ENCODE data around the gene TMEM185A. TPM values are rescaled to one million over a fixed set of nuclear protein-coding genes. Genes with fewer than 3 reads are reported as not detected.

The TMEM185A gene
- total RNA-seq, 1 experiment from 2014 or later, result 15.2 TPM

DNA sequence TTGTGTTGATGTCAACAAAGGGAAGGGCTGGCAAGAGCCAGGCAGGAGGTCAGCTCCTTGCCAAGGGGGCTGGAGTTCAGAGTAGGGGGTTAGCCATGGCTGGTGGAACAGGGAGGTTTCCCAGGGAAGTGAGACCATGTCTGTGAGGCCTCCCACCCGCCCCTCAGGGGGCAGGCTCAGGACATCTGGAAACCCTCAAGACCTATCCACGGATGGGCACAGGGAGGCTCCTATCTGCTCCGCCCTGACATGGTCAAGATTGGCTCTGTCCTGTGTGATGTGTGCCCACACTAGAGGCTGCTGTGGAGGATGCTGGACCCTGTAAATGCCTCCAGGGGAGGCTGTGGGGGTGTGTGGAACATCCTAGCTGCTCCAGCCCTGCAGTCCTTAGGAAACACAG is 8.0 kb upstream of the TMEM185A start:
- RAD21 ChIA-PET (ENCODE audit: low non-redundant PET in 1 of 2, low total read pairs in 2 of 2, uncharacterized antibody in 2 of 2, unreplicated experiment in 2 of 2), result no interaction called here
- Histone ChIP-seq H3K36me3 (ENCODE audit: control insufficient read depth in 1 of 2, insufficient read depth in 2 of 2, low read length in 2 of 2) (no peaks in the 10 kb centered on the region), H2AFZ (ENCODE audit: low read depth, low read length, poor library complexity, severe bottlenecking) (no peak overlapping the region), H3K4me3 (replicated peaks in 1 of 2; ENCODE audit: low read depth in 1 of 2, low read length in 2 of 2) (no peak overlapping the region), H3K79me2 (ENCODE audit: insufficient read depth, low read length) (no peaks in the 10 kb centered on the region), H3K9me2 (ENCODE audit: insufficient read depth) (no peaks in the 10 kb centered on the region), H3K9me3 (ENCODE audit: control insufficient read depth in 1 of 2, insufficient read depth in 1 of 2, low read depth in 1 of 2, low read length in 2 of 2) (no peaks in the 10 kb centered on the region), H3K4me2 (ENCODE audit: low read length) (no peak overlapping the region), H3K27me3 (ENCODE audit: insufficient read depth, low read length) (no peaks in the 10 kb centered on the region), H3K4me1 (ENCODE audit: control insufficient read depth in 1 of 2, insufficient read depth in 2 of 2, low read length in 2 of 2) (no peaks in the 10 kb centered on the region), H3K27ac (ENCODE audit: low read depth, low read length) (no peak overlapping the region), H4K20me1 (ENCODE audit: insufficient read depth) (no peaks in the 10 kb centered on the region), H3K9ac (ENCODE audit: low read length) (no peak overlapping the region)
- intact Hi-C loops (cut with micrococcal nuclease), result no loop called here
- no peak for ATAC-seq
- no peak for DNase-seq (ENCODE audit: low read depth, low spot score)
- TF ChIP-seq, protein P1, sequence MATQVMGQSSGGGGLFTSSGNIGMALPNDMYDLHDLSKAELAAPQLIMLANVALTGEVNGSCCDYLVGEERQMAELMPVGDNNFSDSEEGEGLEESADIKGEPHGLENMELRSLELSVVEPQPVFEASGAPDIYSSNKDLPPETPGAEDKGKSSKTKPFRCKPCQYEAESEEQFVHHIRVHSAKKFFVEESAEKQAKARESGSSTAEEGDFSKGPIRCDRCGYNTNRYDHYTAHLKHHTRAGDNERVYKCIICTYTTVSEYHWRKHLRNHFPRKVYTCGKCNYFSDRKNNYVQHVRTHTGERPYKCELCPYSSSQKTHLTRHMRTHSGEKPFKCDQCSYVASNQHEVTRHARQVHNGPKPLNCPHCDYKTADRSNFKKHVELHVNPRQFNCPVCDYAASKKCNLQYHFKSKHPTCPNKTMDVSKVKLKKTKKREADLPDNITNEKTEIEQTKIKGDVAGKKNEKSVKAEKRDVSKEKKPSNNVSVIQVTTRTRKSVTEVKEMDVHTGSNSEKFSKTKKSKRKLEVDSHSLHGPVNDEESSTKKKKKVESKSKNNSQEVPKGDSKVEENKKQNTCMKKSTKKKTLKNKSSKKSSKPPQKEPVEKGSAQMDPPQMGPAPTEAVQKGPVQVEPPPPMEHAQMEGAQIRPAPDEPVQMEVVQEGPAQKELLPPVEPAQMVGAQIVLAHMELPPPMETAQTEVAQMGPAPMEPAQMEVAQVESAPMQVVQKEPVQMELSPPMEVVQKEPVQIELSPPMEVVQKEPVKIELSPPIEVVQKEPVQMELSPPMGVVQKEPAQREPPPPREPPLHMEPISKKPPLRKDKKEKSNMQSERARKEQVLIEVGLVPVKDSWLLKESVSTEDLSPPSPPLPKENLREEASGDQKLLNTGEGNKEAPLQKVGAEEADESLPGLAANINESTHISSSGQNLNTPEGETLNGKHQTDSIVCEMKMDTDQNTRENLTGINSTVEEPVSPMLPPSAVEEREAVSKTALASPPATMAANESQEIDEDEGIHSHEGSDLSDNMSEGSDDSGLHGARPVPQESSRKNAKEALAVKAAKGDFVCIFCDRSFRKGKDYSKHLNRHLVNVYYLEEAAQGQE (IDR thresholded peaks at IDR 0.05; ENCODE audit: low read depth), result no peak
- no peak for TF ChIP-seq YY1 (IDR thresholded peaks at IDR 0.05; ENCODE audit: extremely low read depth, insufficient replicate concordance, low read depth, low read length)
- POLR2A ChIA-PET, result no interaction called here
- BruUV-seq (replicated peaks), result no TSS peak
- CTCF ChIA-PET, result no interaction called here

DNA sequence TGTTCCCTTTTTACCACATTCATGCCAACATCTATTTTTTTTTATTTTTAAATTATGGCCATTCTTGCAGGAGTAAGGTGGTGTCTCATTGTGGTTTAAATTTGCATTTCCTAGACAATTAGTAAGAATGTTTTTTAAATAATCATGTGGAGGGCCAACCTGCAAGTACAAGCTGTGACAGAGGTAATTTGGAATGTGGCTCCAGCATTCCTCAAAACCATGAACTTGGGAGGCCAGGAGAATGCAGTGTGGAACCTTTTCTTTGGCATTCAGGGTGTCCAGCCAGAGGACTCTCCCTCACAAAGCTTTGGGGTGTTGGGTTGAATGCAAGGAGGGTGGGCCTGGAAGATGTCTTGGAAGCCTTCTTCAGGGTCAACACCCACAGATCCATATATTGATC is 7.3 kb upstream of the TMEM185A start:
- intact Hi-C loops (cut with micrococcal nuclease), result no loop called here
- Histone ChIP-seq H3K9me2 (ENCODE audit: insufficient read depth) (no peaks in the 10 kb centered on the region), H3K9ac (ENCODE audit: low read length) (no peak overlapping the region), H3K4me3 (replicated peaks in 1 of 2; ENCODE audit: low read depth in 1 of 2, low read length in 2 of 2) (no peak overlapping the region), H3K9me3 (ENCODE audit: control insufficient read depth in 1 of 2, insufficient read depth in 1 of 2, low read depth in 1 of 2, low read length in 2 of 2) (no peaks in the 10 kb centered on the region), H4K20me1 (ENCODE audit: insufficient read depth) (no peaks in the 10 kb centered on the region), H3K27ac (ENCODE audit: low read depth, low read length) (no peak overlapping the region), H3K4me2 (ENCODE audit: low read length) (no peak overlapping the region), H2AFZ (ENCODE audit: low read depth, low read length, poor library complexity, severe bottlenecking) (no peak overlapping the region), H3K36me3 (ENCODE audit: control insufficient read depth in 1 of 2, insufficient read depth in 2 of 2, low read length in 2 of 2) (no peaks in the 10 kb centered on the region), H3K4me1 (ENCODE audit: control insufficient read depth in 1 of 2, insufficient read depth in 2 of 2, low read length in 2 of 2) (no peaks in the 10 kb centered on the region), H3K79me2 (ENCODE audit: insufficient read depth, low read length) (no peaks in the 10 kb centered on the region), H3K27me3 (ENCODE audit: insufficient read depth, low read length) (no peaks in the 10 kb centered on the region)
- ATAC-seq (no peak), DNase-seq (ENCODE audit: low read depth, low spot score) (no peak)
- BruUV-seq (replicated peaks), result no TSS peak
- ChIA-PET RAD21 (ENCODE audit: low non-redundant PET in 1 of 2, low total read pairs in 2 of 2, uncharacterized antibody in 2 of 2, unreplicated experiment in 2 of 2) (no interaction called here), POLR2A (no interaction called here), CTCF (no interaction called here)
- TF ChIP-seq EGR1 (IDR thresholded peaks at IDR 0.05; ENCODE audit: low read depth) (no peak), ZFX (IDR thresholded peaks at IDR 0.05) (no peak), YY1 (IDR thresholded peaks at IDR 0.05; ENCODE audit: extremely low read depth, insufficient replicate concordance, low read depth, low read length) (no peak), ZBTB33 (IDR thresholded peaks at IDR 0.05; ENCODE audit: extremely low read depth, insufficient replicate concordance, low read length) (no peak), ZNF274 (IDR thresholded peaks at IDR 0.05; ENCODE audit: low read depth, low read length) (no peak), CBX3 (IDR thresholded peaks at IDR 0.05; ENCODE audit: low read depth) (no peak), ELF1 (IDR thresholded peaks at IDR 0.05; ENCODE audit: borderline replicate concordance, low read depth) (no peak), TCF7L2 (IDR thresholded peaks at IDR 0.05; ENCODE audit: borderline replicate concordance, extremely low read depth, insufficient read depth, insufficient read length) (no peak), FOSL1 (IDR thresholded peaks at IDR 0.05; ENCODE audit: low read depth) (no peak), EZH2phosphoT487 (IDR thresholded peaks at IDR 0.05; ENCODE audit: borderline replicate concordance) (no peak), SP1 (IDR thresholded peaks at IDR 0.05; ENCODE audit: low read depth) (no peak), RAD21 (IDR thresholded peaks at IDR 0.05; ENCODE audit: low read depth) (no peak), POLR2A (IDR thresholded peaks at IDR 0.05; ENCODE audit: borderline replicate concordance, extremely low read depth, insufficient read depth, insufficient read length) (no peak), JUND (IDR thresholded peaks at IDR 0.05) (no peak)
